Pancreas (tissue), 10 donors: ENCODE results near the gene CCL25. TPM values are rescaled to one million over a fixed set of nuclear protein-coding genes. Genes with fewer than 3 reads are reported as not detected.

Experiments
- ATAC-seq, 4 donors: fragments of 200-7000 bp; cut with Tn5 transposase; one replicate each; pipeline versions ENCODE4 v1.8.0 to v1.9.1; 2020; ENCODE audit warnings: mild to moderate bottlenecking in 4 of 4, moderate library complexity in 4 of 4
- DNase-seq, 6 donors: peaks; one replicate each; pipeline ENCODE4 v3.0.0-alpha.2; 2020
- FAIRE-seq: peaks from 2 replicates; lab custom pipeline; 2012; peaks lifted over from hg19 to GRCh38; lab: Jason Lieb, UNC
- H3K27ac ChIP-seq, 4 donors: fragments of 200-600 bp; sonication (generic); 1 replicate in 3 of 4; 2 replicates in 1 of 4; pipeline versions ENCODE4 v1.5.0 to v1.8.0; 2020
- H3K27me3 ChIP-seq, 4 donors: fragments of 200-600 bp; one replicate each; pipeline ENCODE4 v1.8.0; 2021
- H3K36me3 ChIP-seq, 3 donors: fragments of 200-600 bp; sonication (generic) in 1 of 3; one replicate each; pipeline versions ENCODE4 v1.5.0 to v1.8.0; 2020 to 2021
- H3K4me1 ChIP-seq, 3 donors: fragments of 200-600 bp; one replicate each; pipeline ENCODE4 v1.8.0; 2021
- H3K4me3 ChIP-seq, 4 donors: fragments of 200-600 bp; sonication (generic) in 2 of 4; one replicate each; pipeline versions ENCODE4 v1.5.0 to v1.8.0; 2020 to 2021
- H3K9me3 ChIP-seq, 4 donors: fragments of 200-600 bp; one replicate each; pipeline ENCODE4 v1.8.0; 2021
- CTCF ChIP-seq, 4 donors: fragments of 200-600 bp; sonication (generic) in 3 of 4; IDR thresholded peaks; one replicate each; pipeline versions ENCODE4 v1.5.0 to v1.8.0; 2021; ENCODE audit warnings: antibody characterized with exemption in 4 of 4
- WGBS, 2 donors: extraction: QIAGEN DNeasy Blood & Tissue Kit; methylation state at CpG; one replicate each; pipeline ENCODE4 v1.1.7; 2013; 5-methylcytosine and 5-hydroxymethylcytosine counted together
- intact Hi-C, 3 donors: fragments of 100-400 bp; cut with DNase I; formaldehyde crosslinking; loops; one replicate each; pipeline versions ENCODE4 v1.11.1 to v1.14.2; 2022
- polyA plus RNA-seq, 2 donors: library from polyadenylated mRNA; stranded (reverse); fragments of 200-250 nt; gene quantifications; one replicate each; pipeline ENCODE4 v1.2.3, GENCODE V29; 2013
- total RNA-seq, 6 donors: library from RNA; stranded (reverse); fragmentation: NEBNext Ultra II Directional in 4 of 6; extraction: Animal tissue kit (Norgen Biotek cat#: 25700) in 4 of 6; gene quantifications; one replicate each; pipeline versions ENCODE4 v1.2.1 to v1.2.4, GENCODE V29; 2021 to 2023
- donor health status: healthy with polysubstance abuse.
- donor health status: DM: no; HTN: no; CAD: no; lungs with moderate emphysema.
- donor health status: DM: no; HTN: no; CAD: no.
- donor health status: control.
- donor health status: control.
- donor health status: Bipolar disorder and iron deficiency.
- donor health status: DM: yes; HTN: yes; CAD: no.
- donor health status: DM: no; HTN: no; CAD: no.
- donor health status: DM: no; HTN: no; CAD: no.
- donor health status: DM: yes; HTN: yes; CAD: no.

Gene CCL25
- total and polyA plus RNA-seq, 8 donors = 0.19 TPM; not detected in 7

GRCh38 chr19:8094336-8094735 lies 41.8 kb downstream of the CCL25 start:
- Histone ChIP-seq H3K27ac (no peak overlapping the region), H3K36me3 (no peaks in the 10 kb centered on the region), H3K4me3 (no peak overlapping the region), H3K4me1 (no peaks in the 10 kb centered on the region), H3K27me3 (no peaks in the 10 kb centered on the region), H3K9me3 (peaks cover 0 to 4% (median 2%) of the 10 kb centered on the region in 4 donors)
- no peak for TF ChIP-seq CTCF (IDR thresholded peaks at IDR 0.05)
- ATAC-seq (no peak), DNase-seq (no peak), FAIRE-seq (no peak)
- WGBS, 2 donors = 79 to 83% methylated on average over 6 of the region's 6 CpGs
- intact Hi-C loops = no loop called here

GRCh38 chr19:8095354-8095886 lies 42.9 kb downstream of the CCL25 start:
- WGBS, 2 donors = 51 to 76% methylated on average over 2 of the region's 2 CpGs
- peaks cover 0 to 4% (median 2%) of the 10 kb centered on the region in 4 donors for H3K9me3 ChIP-seq
- no peak for FAIRE-seq
- no peak for DNase-seq
- ATAC-seq = no peak
- no peaks in the 10 kb centered on the region for H3K4me1 ChIP-seq
- H3K27ac ChIP-seq = no peak overlapping the region
- no peak overlapping the region for H3K4me3 ChIP-seq
- no peak for TF ChIP-seq CTCF (IDR thresholded peaks at IDR 0.05)
- H3K36me3 ChIP-seq = no peaks in the 10 kb centered on the region
- H3K27me3 ChIP-seq = no peaks in the 10 kb centered on the region
- intact Hi-C loops = no loop called here

GRCh38 chr19:8096071-8096470 lies 43.5 kb downstream of the CCL25 start:
- ATAC-seq (no peak), DNase-seq (no peak), FAIRE-seq (no peak)
- H3K27me3 ChIP-seq = no peaks in the 10 kb centered on the region
- no peak overlapping the region for H3K27ac ChIP-seq
- no peaks in the 10 kb centered on the region for H3K4me1 ChIP-seq
- H3K4me3 ChIP-seq = no peak overlapping the region
- intact Hi-C loops = no loop called here
- TF ChIP-seq CTCF (IDR thresholded peaks at IDR 0.05) = no peak
- 91 to 96% methylated on average over 3 of the region's 3 CpGs for WGBS, 2 donors
- no peaks in the 10 kb centered on the region for H3K36me3 ChIP-seq
- H3K9me3 ChIP-seq = peaks cover 0 to 4% (median 2%) of the 10 kb centered on the region in 4 donors

- intact Hi-C loops = no loop called here
- Histone ChIP-seq H3K27me3 (no peaks in the 10 kb centered on the region), H3K27ac (no peak overlapping the region), H3K36me3 (no peaks in the 10 kb centered on the region), H3K4me1 (no peaks in the 10 kb centered on the region), H3K4me3 (no peak overlapping the region), H3K9me3 (peaks cover 0 to 4% (median 2%) of the 10 kb centered on the region in 4 donors)
- no peak for TF ChIP-seq CTCF (IDR thresholded peaks at IDR 0.05)
- WGBS, 2 donors = 88 to 90% methylated on average over 10 of the region's 10 CpGs
- no peak for ATAC-seq
- FAIRE-seq = no peak
- DNase-seq = no peak
Observed at GRCh38 chr19:8097198-8097597, 44.6 kb downstream of the CCL25 start.

- Histone ChIP-seq H3K4me1 (no peaks in the 10 kb centered on the region), H3K36me3 (no peaks in the 10 kb centered on the region), H3K9me3 (peaks cover 0 to 4% (median 2%) of the 10 kb centered on the region in 4 donors), H3K4me3 (no peak overlapping the region), H3K27ac (no peak overlapping the region), H3K27me3 (no peaks in the 10 kb centered on the region)
- no peak for TF ChIP-seq CTCF (IDR thresholded peaks at IDR 0.05)
- 58 to 74% methylated on average over 5 of the region's 5 CpGs for WGBS, 2 donors
- no peak for DNase-seq
- intact Hi-C loops = no loop called here
- no peak for FAIRE-seq
- no peak for ATAC-seq
Observed at GRCh38 chr19:8097681-8098567, 45.4 kb downstream of the CCL25 start.
